CD14-positive monocyte (primary cell): ENCODE measurements around the gene SAG. TPM values are rescaled to one million over a fixed set of nuclear protein-coding genes. Genes with fewer than 3 reads are reported as not detected.

Experiments used
- DNase-seq, 3 donors: peaks; one replicate each; pipeline ENCODE4 v3.0.0-alpha.2; 2011 to 2022
- H2AFZ ChIP-seq: 2 replicates; pipeline ENCODE4 v1.6.0; 2012; ENCODE audit warnings: mild to moderate bottlenecking, low read depth, low read length, inconsistent platforms; ENCODE audit not compliant: insufficient read depth, poor library complexity, severe bottlenecking
- H3K27ac ChIP-seq, 2 donors: 1 replicate in 1 of 2; 2 replicates in 1 of 2; pipeline ENCODE4 v1.5.1; 2012 to 2013; ENCODE audit warnings: low read length in 2 of 2, control low read depth in 1 of 2, inconsistent platforms in 1 of 2, low read depth in 1 of 2, mild to moderate bottlenecking in 1 of 2
- H3K27me3 ChIP-seq, 2 donors: one replicate each; pipeline versions ENCODE4 v1.6.0 to v1.6.1; 2011 to 2013; ENCODE audit warnings: low read length in 2 of 2; ENCODE audit not compliant: control insufficient read depth in 2 of 2, insufficient read depth in 2 of 2
- H3K36me3 ChIP-seq, 2 donors: replicated peaks in 1 of 2; 1 replicate in 1 of 2; 2 replicates in 1 of 2; pipeline versions ENCODE4 v1.5.1 to v1.6.1; 2012 to 2013; ENCODE audit warnings: low read length in 2 of 2, control low read depth in 1 of 2, inconsistent platforms in 1 of 2, mild to moderate bottlenecking in 1 of 2; ENCODE audit not compliant: insufficient read depth in 2 of 2, control insufficient read depth in 1 of 2
- H3K4me1 ChIP-seq, 2 donors: 1 replicate in 1 of 2; 2 replicates in 1 of 2; pipeline versions ENCODE4 v1.5.1 to v1.6.1; 2012 to 2013; ENCODE audit warnings: low read length in 2 of 2, control low read depth in 1 of 2, inconsistent platforms in 1 of 2, mild to moderate bottlenecking in 1 of 2, moderate library complexity in 1 of 2; ENCODE audit not compliant: insufficient read depth in 2 of 2, control insufficient read depth in 1 of 2
- H3K4me2 ChIP-seq: replicated peaks from 2 replicates; pipeline ENCODE3; 2012; ENCODE audit warnings: low read length, moderate library complexity, mild to moderate bottlenecking; ENCODE audit not compliant: poor library complexity, severe bottlenecking; ENCODE audit errors: extremely low read depth
- H3K4me3 ChIP-seq, 3 experiments: fragments of 200-600 bp in 1 of 3; sonication (generic) in 1 of 3; replicated peaks in 1 of 3; 1 replicate in 2 of 3; 2 replicates in 1 of 3; pipeline ENCODE4 v1.5.1; 2011 to 2013; ENCODE audit warnings: low read length in 3 of 3, mild to moderate bottlenecking in 3 of 3, control low read depth in 2 of 3, low read depth in 2 of 3, inconsistent platforms in 1 of 3, moderate library complexity in 1 of 3
- H3K79me2 ChIP-seq: 2 replicates; pipeline ENCODE4 v1.6.0; 2012; ENCODE audit warnings: mild to moderate bottlenecking, control low read depth, inconsistent platforms, low read length, moderate library complexity; ENCODE audit not compliant: insufficient read depth
- H3K9ac ChIP-seq: 2 replicates; pipeline ENCODE4 v1.6.0; 2017; ENCODE audit warnings: low read length, mild to moderate bottlenecking; ENCODE audit not compliant: insufficient read depth, poor library complexity, severe bottlenecking
- H3K9me3 ChIP-seq, 2 donors: replicated peaks in 1 of 2; 1 replicate in 1 of 2; 2 replicates in 1 of 2; pipeline versions ENCODE4 v1.5.1 to v1.6.1; 2012 to 2013; ENCODE audit warnings: low read length in 2 of 2, control low read depth in 1 of 2; ENCODE audit not compliant: control insufficient read depth in 1 of 2, insufficient read depth in 1 of 2
- H4K20me1 ChIP-seq: 2 replicates; pipeline ENCODE4 v1.6.0; 2012; ENCODE audit warnings: mild to moderate bottlenecking, low read length, control low read depth, moderate library complexity; ENCODE audit not compliant: insufficient read depth
- H3K27ac Mint-ChIP-seq, 7 donors: one replicate each; pipeline ENCODE4 v1.8.0; 2020; ENCODE audit warnings: mild to moderate bottlenecking in 7 of 7, mixed read lengths in 7 of 7, moderate library complexity in 6 of 7, inconsistent platforms in 2 of 7
- H3K27me3 Mint-ChIP-seq, 3 donors: one replicate each; pipeline ENCODE4 v1.8.0; 2021 to 2022; ENCODE audit warnings: low read depth in 3 of 3, mild to moderate bottlenecking in 3 of 3, mixed read lengths in 3 of 3, moderate library complexity in 3 of 3, inconsistent platforms in 1 of 3
- H3K36me3 Mint-ChIP-seq, 2 donors: one replicate each; pipeline ENCODE4 v1.8.0; 2020; ENCODE audit warnings: mixed read lengths in 2 of 2, inconsistent platforms in 1 of 2, mild to moderate bottlenecking in 1 of 2
- H3K4me1 Mint-ChIP-seq: one replicate; pipeline ENCODE4 v1.8.0; 2020; ENCODE audit warnings: mild to moderate bottlenecking, mixed read lengths
- H3K4me3 Mint-ChIP-seq, 2 donors: one replicate each; pipeline ENCODE4 v1.8.0; 2020; ENCODE audit warnings: mild to moderate bottlenecking in 2 of 2, mixed read lengths in 2 of 2, moderate library complexity in 1 of 2
- H3K9me3 Mint-ChIP-seq, 7 donors: one replicate each; pipeline ENCODE4 v1.8.0; 2020 to 2022; ENCODE audit warnings: mixed read lengths in 7 of 7, mild to moderate bottlenecking in 6 of 7, moderate library complexity in 6 of 7, inconsistent platforms in 2 of 7
- WGBS: methylation state at CpG from one replicate; pipeline ENCODE4 v1.1.5; 2013; ENCODE audit warnings: missing lambda C conversion rate; ENCODE audit not compliant: insufficient coverage; 5-methylcytosine and 5-hydroxymethylcytosine counted together
- intact Hi-C, 2 donors: fragments of 100-400 bp; cut with micrococcal nuclease; formaldehyde crosslinking; loops; one replicate each; pipeline versions ENCODE4 v1.15.0 to v1.15.1; 2023
- polyA plus RNA-seq, 3 donors: library from polyadenylated mRNA; depleted of rRNA in 1 of 3; unstranded in 2 of 3; stranded (reverse) in 1 of 3; fragments of 300-500 nt in 2 of 3; fragments of >200 nt in 1 of 3; fragmentation: Illumina TruSeq in 2 of 3; gene quantifications; 1 replicate in 2 of 3; 2 replicates in 1 of 3; pipeline ENCODE4 v1.2.3, GENCODE V29; 2012 to 2021
- TF ChIP-seq, protein P1 (sequence below): fragments of 200-600 bp; IDR thresholded peaks from one replicate; pipeline ENCODE4 v1.8.0; 2022; ENCODE audit warnings: antibody characterized with exemption, mild to moderate bottlenecking

Gene SAG
- polyA plus RNA-seq, 3 donors, result 0.04 to 0.87 TPM; not detected in 1

GRCh38 chr2:233331536-233331935 lies 23.9 kb downstream of the SAG start:
- H3K36me3 ChIP-seq, result no peaks in the 10 kb centered on the region
- peaks cover 62% of the 10 kb centered on the region for H3K4me1 Mint-ChIP-seq
- peak overlapping the region; percentile 96 to 99 (median 98) for H3K27ac Mint-ChIP-seq
- H3K36me3 Mint-ChIP-seq, result peaks cover 6 to 7% of the 10 kb centered on the region in 2 donors
- peaks cover 0 to 4% (median 0%) of the 10 kb centered on the region in 3 donors for H3K27me3 Mint-ChIP-seq
- intact Hi-C loops, result loop anchor here in 1 of 2 donors (5.0 kb wide), 1 partner anchor 79 kb away; the partner anchor contains the start of gene ATG16L1
- peak overlapping the region; percentile 85 to 92 for H3K27ac ChIP-seq
- no peaks in the 10 kb centered on the region for H3K27me3 ChIP-seq
- H4K20me1 ChIP-seq, result no peaks in the 10 kb centered on the region
- H3K4me1 ChIP-seq, result peaks cover 62 to 63% of the 10 kb centered on the region in 2 donors
- peaks cover 0 to 4% (median 1%) of the 10 kb centered on the region in 7 donors for H3K9me3 Mint-ChIP-seq
- no peaks in the 10 kb centered on the region for H3K79me2 ChIP-seq
- H3K9me3 ChIP-seq, result no peaks in the 10 kb centered on the region
- peak overlapping the region; percentile 59 for H2AFZ ChIP-seq
- 0% methylated on average over 5 of the region's 15 CpGs for WGBS
- H3K4me2 ChIP-seq, result peak overlapping the region; percentile 45
- peak overlapping the region in 1 of 3 experiments; percentile 49 for H3K4me3 ChIP-seq
- DNase-seq, result peak; percentile 96 to 100 (median 98)
- H3K4me3 Mint-ChIP-seq, result peak overlapping the region; percentile 9 to 62
- peak overlapping the region; percentile 39 for H3K9ac ChIP-seq
- TF ChIP-seq, protein P1, sequence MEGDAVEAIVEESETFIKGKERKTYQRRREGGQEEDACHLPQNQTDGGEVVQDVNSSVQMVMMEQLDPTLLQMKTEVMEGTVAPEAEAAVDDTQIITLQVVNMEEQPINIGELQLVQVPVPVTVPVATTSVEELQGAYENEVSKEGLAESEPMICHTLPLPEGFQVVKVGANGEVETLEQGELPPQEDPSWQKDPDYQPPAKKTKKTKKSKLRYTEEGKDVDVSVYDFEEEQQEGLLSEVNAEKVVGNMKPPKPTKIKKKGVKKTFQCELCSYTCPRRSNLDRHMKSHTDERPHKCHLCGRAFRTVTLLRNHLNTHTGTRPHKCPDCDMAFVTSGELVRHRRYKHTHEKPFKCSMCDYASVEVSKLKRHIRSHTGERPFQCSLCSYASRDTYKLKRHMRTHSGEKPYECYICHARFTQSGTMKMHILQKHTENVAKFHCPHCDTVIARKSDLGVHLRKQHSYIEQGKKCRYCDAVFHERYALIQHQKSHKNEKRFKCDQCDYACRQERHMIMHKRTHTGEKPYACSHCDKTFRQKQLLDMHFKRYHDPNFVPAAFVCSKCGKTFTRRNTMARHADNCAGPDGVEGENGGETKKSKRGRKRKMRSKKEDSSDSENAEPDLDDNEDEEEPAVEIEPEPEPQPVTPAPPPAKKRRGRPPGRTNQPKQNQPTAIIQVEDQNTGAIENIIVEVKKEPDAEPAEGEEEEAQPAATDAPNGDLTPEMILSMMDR, result no peak

- intact Hi-C loops, result loop anchor here in 1 of 2 donors (5.0 kb wide), 1 partner anchor 80 kb away; the partner anchor contains the start of gene ATG16L1
- no peak for DNase-seq
- peaks cover 0 to 4% (median 1%) of the 10 kb centered on the region in 7 donors for H3K9me3 Mint-ChIP-seq
- Histone ChIP-seq H2AFZ (peak overlapping the region; percentile 55), H3K27me3 (no peaks in the 10 kb centered on the region), H3K79me2 (no peaks in the 10 kb centered on the region), H3K4me1 (peaks cover 62 to 63% of the 10 kb centered on the region in 2 donors), H3K9ac (peak overlapping the region; percentile 53), H3K4me2 (peak overlapping the region; percentile 45), H3K4me3 (peak overlapping the region in 1 of 3 experiments; percentile 49), H4K20me1 (no peaks in the 10 kb centered on the region), H3K36me3 (no peaks in the 10 kb centered on the region), H3K27ac (peak overlapping the region; percentile 79 to 92), H3K9me3 (no peaks in the 10 kb centered on the region)
- H3K4me1 Mint-ChIP-seq, result peaks cover 58% of the 10 kb centered on the region
- peak overlapping the region; percentile 7 to 62 for H3K4me3 Mint-ChIP-seq
- H3K27me3 Mint-ChIP-seq, result peaks cover 0 to 4% (median 0%) of the 10 kb centered on the region in 3 donors
- 0% methylated on average over 1 of the region's 4 CpGs for WGBS
- H3K36me3 Mint-ChIP-seq, result peaks cover 6 to 7% of the 10 kb centered on the region in 2 donors
- peak overlapping the region; percentile 96 to 99 (median 98) for H3K27ac Mint-ChIP-seq
- TF ChIP-seq, protein P1, result no peak
Measured at GRCh38 chr2:233332125-233332524, 24.5 kb downstream of the SAG start.
